NCI-H187 (cell line): ENCODE measurements around the gene HMG20A.
"Not testable (repeated sequence)": the region's sequence is repeated elsewhere in the genome, so short reads cannot be mapped to it uniquely, and the experiment has no call there.

Experiments used
- DNase-seq, 2 experiments: peaks; one replicate each; lab custom pipeline; 2025; lab: John Stamatoyannopoulos, UW

Gene HMG20A

GRCh38 chr15:77406846-77407245 lies 13.8 kb upstream of the HMG20A start:
- DNase-seq: no peak

GRCh38 chr15:77409259-77410156 lies 11.2 kb upstream of the HMG20A start:
- no peak for DNase-seq

- not testable (repeated sequence) for DNase-seq
Measured at GRCh38 chr15:77410157-77410500, 10.6 kb upstream of the HMG20A start.

GRCh38 chr15:77410701-77411618 lies 9.7 kb upstream of the HMG20A start:
- no peak for DNase-seq

- DNase-seq: no peak
Measured at GRCh38 chr15:77411619-77411976, 9.1 kb upstream of the HMG20A start.

DNA sequence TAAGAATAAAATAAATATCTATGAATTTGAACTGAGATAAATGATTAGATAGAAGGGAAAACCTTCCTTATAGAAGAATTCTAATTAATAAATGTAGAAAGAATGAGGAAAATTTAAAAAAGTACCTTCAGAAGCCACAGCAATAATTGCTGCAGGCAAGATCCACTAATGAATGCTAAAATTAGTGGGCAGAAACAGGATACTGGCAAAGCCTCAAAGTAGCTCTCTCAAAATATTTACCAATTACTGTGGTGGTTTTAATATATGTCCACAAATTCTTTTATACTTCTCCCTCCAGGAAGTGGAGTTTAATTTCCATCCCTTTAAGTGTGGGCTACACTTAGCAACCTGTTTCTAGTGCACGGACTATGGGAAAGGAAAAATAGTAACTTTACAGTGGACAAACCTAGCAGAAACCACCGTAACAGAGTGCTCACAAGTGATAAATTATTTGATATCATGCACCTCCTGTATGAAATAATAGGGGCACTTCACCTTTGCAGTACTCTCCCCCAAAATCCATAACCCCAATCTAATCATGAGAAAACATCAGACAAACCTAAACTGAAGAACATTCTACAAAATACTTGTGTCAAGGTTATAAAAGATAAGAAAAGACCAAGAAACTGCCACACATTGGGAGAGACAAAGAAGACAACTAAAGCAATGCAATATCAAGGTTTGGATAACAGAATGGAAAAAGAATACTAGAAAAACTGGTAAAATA lies 7.6 kb upstream of the HMG20A start:
- DNase-seq: no peak

DNA sequence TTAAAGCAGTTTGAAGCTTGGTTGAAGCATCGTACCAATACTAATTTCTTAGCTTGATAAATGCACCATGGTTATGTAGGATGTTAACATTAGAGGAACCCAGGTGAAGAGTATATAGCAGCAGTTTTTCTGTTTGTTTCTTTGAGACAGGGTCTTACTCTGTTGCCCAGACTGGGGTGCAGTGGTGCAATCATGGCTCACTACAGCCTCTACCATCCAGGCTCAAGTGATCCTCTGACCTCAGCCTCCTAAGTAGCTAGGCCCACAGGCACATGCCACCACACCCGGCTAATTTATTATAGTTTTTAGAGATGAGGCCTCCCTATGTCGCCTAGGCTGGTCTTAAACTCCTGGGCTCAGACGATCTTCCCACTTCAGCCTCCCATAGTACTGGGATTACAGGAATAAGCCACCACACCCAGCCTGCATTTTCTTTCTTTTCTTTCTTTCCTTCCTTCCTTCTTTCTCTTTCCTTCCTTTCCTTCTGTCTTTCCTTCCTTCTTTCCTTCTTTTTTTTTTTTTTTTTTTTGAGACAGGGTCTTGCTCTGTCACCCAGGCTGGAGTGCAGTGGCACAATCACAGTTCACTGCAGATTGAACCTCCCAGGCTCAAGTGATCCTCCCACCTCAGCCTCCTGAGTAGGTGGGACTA lies 6.9 kb upstream of the HMG20A start:
- no peak for DNase-seq

- DNase-seq: no peak
Measured at GRCh38 chr15:77414789-77415442, 5.8 kb upstream of the HMG20A start.

DNA sequence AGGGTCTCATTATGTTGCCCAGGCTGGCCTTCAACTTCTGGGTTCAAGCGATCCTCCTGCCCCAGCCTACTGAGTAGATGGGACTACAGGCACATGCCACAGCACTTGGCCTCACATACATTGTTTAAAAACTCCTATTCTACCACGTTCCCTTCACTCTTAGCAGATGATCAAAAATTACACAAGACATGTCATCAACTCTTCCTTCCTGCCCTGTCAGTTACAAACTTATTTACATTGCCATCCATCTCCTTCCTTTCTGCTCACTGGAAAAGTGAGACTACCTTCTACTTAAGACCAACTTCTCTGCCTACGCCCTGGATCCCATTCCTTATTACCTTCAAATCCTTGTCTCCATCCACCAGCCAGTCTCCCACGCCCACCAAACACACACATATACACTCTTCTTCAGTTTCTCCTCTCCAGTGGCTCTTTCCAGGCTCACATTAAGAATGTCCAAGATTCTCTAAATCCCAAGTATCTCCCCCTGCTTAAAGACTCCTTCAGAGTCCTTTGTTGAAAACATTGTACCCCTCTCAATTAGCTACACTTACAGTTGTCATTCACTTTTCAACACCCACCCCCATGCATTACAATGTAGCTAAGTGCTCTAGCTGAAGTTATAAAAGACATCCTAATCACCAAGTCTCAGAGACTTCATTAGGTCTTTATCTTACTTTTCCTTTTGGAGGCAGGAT lies 5.1 kb upstream of the HMG20A start:
- no peak for DNase-seq

DNA sequence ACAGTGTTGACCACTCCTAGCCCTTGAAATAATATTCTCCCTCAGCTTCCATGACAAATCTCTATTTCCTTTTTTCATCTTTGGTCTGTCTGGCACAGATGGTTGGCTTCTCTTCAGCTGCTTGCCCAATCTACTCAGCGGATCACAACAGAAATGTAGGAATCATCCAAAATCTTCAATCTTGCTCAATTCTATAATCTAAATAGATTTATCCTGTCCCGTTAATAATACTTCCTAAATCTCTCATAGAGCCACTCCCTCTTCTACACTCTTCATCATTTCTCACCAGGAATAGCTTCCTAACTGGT lies 4.6 kb upstream of the HMG20A start:
- DNase-seq: no peak

GRCh38 chr15:77416954-77417353 lies 3.7 kb upstream of the HMG20A start:
- no peak for DNase-seq

GRCh38 chr15:77417602-77418001 lies 3.1 kb upstream of the HMG20A start:
- no peak for DNase-seq

DNA sequence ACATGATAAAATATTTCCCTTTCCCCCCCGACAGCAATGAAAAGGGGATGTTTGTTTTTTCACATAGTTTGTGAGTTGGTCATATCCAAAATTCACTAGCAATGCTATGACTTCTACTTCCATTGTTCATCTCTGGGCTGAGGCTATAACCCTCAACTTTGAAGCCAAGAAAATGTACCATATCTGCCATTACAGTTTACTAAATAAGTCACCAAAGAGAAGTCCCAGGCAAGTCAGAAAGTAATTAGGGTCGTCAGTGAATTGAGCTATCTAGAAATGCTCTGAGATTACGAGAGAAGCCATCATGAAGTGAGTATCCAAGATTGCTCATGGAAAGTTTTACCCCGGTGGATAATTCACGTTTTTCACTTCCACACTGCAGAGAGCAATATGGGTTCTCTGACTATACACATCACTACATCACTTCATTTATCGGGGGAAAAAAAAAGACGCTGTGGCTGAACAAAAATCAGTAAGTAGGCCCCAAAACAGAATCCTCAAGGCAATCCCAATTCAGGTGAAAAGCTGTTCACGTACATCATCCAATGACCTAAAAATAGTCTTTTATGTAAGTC lies 2.2 kb upstream of the HMG20A start:
- no peak for DNase-seq

GRCh38 chr15:77418966-77419835 lies 1.5 kb upstream of the HMG20A start:
- DNase-seq: no peak

- peak; percentile 87 to 90 for DNase-seq
Measured at GRCh38 chr15:77419836-77420609, 665 bp upstream of the HMG20A start, which contains the start of gene PEAK1. PEAK1 (minus strand) TSS chr15:77420104; CDS start chr15:77181926, 238,178 bp downstream.

DNA sequence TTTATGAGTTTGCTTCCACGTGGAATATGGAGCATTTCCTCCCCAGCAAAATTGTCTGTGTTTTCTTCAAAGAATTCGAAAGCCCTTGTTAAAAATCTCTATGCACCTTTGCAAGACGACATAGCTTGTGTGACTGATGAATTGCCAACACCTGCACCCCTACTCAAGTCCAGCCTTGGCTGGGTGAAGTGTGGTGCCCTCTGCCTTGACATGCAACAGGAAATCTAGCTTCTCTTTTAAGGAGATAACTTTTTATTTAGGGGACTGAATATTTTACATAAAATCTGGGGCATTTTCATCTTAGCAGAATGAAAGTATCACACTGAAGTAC lies 647 bp downstream of the HMG20A start:
- no peak for DNase-seq

- no peak for DNase-seq
Measured at GRCh38 chr15:77425104-77425503, 4.4 kb downstream of the HMG20A start.

DNA sequence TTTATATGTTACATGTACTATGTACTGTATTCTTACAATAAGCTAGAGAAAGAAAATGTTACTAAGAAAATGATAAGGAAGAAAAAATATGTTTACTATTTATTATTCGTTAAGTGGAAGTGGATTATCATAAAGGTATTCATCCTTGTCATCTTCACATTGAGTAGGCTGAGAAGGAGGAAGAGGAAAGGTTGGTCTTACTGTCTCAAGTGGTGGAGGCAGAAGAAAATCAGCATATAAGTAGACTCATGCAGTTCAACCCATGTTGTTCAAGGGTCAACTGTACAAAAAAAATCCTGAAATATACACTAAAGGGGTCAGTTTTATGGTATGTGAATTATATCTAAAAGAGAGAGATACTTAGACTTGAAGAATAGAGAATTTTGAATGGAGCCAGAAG lies 5.7 kb downstream of the HMG20A start:
- DNase-seq: no peak

- no peak for DNase-seq
Measured at GRCh38 chr15:77426871-77427270, 6.2 kb downstream of the HMG20A start.
